DMS153 treated with DMSO at 0.1 percent for 48 hours (cell line): ENCODE measurements around the gene PILRA.
A peak's percentile ranks its signal among the peaks of the same experiment; 100 is the strongest.
"Not testable (repeated sequence)": the region's sequence is repeated elsewhere in the genome, so short reads cannot be mapped to it uniquely, and the experiment has no call there.

Experiments used
- DNase-seq: peaks from one replicate; lab custom pipeline; 2025; ENCODE audit not compliant: unreplicated experiment; lab: John Stamatoyannopoulos, UW

Gene PILRA

DNA sequence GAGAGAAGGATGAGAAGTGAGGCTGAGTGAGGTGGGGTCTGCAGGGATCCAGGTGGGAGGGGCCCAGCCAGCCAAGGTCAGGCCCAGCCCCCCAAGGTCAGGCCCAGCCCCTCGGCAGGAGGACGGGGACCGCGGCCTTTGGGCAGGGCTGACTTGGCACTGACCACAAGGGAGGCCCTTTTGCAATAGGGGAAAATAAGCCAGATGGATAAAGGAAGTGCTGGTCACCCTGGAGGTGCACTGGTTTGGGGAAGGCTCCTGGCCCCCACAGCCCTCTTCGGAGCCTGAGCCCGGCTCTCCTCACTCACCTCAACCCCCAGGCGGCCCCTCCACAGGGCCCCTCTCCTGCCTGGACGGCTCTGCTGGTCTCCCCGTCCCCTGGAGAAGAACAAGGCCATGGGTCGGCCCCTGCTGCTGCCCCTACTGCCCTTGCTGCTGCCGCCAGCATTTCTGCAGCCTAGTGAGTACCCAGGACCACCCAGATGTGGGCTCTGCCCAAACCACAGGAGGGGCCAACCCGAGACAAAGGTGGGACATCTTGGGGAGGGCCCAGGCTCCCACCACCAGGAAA is at the start of gene PILRA:
TSS of gene PILRA (plus strand) at position 227 of the 571 bp plus-strand sequence. CDS start at position 397, 170 bp downstream.
- no peak for DNase-seq

DNA sequence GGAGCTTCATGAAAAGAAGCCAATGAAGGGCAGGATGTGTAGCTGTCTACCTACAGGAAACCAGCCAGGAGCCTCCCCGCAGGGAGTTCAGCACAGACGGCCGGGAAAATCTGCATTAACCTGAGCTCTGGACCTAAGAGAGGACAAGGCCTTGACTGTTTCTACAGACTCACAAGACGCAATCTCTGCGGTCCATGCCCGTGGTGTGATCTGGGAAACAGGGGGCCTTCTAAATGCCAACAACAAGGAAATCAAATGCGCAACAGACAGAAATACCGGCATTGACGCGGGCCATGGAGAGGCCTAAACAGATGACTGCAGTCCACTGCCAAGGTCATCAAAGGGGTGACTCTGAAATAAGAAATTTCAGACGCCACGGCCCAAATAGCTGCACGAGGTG is 49.1 kb upstream of the PILRA start:
- DNase-seq = not testable (repeated sequence)

DNA sequence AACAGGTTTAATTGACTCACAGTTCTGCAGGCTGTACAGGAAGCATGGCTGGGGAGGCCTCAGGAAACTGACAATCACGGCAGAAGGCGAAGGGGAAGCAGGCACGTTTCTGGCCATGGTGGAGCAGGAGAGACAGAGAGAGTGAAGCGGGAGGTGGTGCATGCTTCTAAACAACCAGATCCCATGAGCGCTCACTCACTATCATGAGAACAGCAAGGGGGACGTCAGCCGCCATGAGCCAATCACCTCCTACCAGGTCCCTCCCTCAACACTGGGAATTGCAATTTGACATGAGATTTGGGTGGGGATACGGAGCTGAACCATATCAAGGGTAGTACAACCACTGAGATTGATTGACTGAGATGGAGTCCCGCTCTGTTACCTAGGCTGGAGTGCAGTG is 47.6 kb upstream of the PILRA start:
- not testable (repeated sequence) for DNase-seq

DNA sequence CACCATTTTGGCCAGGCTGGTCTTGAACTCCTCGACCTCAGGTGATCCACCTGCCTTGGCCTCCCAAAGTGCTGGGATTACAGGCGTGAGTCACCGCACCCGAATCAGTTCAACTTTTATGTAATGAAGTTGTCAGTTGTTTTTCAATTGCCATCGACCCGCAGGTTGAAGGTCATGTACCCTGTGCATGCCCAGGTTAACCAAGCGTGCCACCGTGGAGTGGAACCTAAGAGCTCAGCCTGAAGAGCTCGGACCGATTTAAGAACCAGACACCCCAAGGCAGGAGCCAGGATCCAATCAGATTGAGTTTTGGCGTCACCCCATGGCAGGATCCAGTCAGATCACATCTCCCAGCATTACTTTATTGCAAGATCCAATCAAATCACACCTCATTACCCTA is 46.4 kb upstream of the PILRA start:
- not testable (repeated sequence) for DNase-seq

- peak; percentile 96 for DNase-seq
These were observed 37.5 kb upstream of the PILRA start for GRCh38 chr7:100335566-100336466.

GRCh38 chr7:100338083-100338696 is 35.1 kb upstream of the PILRA start:
- not testable (repeated sequence) for DNase-seq

DNA sequence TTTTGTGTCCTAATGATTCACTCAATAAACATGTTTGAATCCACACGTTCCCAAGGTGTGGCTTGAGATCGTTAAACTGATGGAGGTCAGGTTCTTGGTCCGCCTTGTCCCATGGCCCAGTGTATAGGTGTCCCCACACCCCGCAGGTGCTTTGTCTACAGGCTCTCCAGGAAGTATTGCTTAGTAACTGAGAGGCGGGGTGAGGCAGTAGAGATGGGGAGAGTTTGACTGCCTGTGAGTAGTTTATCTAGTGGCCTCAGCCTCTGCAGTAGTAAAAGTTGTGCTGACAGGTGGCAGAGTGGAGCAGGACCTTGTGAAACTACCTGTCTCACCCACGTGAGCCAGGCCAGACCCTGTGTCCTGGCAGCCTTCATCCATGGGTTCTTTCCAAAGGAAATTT is 32.0 kb upstream of the PILRA start:
- DNase-seq = not testable (repeated sequence)

DNA sequence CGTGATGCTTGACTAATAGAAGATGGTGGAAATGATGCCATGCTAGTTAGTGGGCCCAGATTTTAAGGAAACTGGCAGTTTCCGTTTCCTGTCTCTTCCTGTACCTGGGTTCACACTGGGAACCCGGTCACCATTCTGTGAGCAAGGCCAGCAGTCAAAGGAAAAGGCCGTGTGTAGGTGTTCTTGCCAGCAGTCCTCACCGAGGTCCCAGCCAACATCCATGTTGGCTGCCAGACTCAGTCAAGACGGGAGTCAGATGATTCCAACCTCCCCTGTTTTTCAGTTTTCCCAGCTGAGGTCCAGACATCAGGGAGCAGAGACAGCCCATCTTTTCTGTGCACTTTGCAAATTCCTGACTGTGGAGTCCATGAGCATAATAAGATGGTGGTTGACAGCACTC is 30.5 kb upstream of the PILRA start:
- no peak for DNase-seq

GRCh38 chr7:100344124-100344559 is 29.1 kb upstream of the PILRA start:
- DNase-seq = not testable (repeated sequence)

GRCh38 chr7:100344560-100345287 is 28.6 kb upstream of the PILRA start:
- DNase-seq = not testable (repeated sequence)

DNA sequence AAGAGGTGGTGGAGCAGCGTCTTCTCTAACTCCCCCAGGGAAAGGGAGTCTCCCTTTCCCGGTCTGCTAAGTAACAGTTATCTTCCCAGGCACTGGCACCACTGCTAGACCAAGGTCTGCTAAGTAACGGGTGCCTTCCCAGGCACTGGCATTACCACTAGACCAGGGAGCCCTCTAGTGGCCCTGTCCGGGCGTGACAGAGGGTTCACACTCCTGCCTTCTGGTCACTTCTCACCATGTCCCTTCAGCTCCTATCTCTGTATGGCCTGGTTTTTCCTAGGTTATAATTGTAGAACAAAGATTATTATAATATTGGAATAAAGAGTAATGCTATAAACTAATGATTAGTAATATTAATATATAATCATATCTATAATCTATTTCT is 28.0 kb upstream of the PILRA start:
- DNase-seq = peak; percentile 21

DNA sequence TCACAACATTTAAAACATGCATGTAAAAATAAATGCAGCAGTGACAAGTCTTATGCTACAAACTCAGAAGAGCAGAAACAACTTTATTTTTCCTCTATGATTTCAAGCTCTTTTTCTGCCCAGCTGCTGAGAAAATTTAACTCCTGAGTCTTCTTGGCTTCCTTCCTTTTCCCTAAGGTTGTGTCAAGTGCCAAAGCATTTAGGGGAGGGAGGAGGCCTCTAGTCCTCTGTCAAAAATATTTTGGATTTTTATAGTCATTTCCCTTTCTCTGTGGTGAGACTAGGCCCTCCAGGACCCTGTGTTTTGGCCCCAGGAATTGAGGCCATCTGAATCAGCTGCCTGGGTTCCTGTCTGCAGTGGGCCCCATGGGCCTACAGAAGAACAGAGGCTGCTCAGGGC is 26.4 kb upstream of the PILRA start:
- DNase-seq = no peak

DNA sequence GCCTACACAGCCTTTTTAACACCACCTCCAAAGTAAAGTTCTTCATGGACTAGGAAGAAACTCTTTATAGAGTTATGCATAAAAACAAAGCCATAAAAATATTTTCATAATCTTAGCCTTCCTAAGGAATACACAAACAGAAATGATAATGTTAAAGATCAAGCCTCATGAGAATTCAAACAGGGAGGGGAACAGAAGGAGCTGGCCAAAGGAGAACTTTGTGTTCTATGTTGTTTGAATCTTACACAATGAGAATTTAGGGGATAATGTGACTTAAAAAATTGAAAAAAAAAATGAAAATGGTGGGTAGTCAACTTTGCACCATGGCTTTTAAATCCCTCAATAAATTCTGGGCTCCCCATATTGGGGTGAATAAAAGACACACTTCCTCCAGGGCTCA is 24.5 kb upstream of the PILRA start:
- DNase-seq = no peak

DNA sequence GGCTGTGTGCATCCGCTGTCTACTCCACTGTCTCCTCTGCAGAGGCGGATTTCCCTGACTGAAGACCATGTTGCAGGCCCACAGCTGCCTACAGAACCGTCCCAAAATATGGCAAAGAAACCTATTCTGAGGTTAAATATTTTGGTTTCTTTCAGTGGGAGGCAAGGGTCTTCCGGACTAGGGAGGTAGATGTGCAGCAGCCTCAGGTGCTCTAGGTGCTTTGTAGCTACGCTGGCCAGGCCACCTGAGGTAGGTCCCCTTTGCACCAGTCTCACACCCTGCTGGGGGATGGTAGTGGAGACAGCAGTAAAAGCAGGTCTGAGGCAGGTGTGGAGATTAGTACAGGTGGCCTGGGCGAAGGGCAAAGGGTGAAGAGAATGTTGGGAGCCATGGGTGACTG is 23.5 kb upstream of the PILRA start:
- DNase-seq = no peak

GRCh38 chr7:100351657-100352058 is 21.6 kb upstream of the PILRA start:
- DNase-seq = no peak

- not testable (repeated sequence) for DNase-seq
These were observed 21.0 kb upstream of the PILRA start for GRCh38 chr7:100352230-100352781.

DNA sequence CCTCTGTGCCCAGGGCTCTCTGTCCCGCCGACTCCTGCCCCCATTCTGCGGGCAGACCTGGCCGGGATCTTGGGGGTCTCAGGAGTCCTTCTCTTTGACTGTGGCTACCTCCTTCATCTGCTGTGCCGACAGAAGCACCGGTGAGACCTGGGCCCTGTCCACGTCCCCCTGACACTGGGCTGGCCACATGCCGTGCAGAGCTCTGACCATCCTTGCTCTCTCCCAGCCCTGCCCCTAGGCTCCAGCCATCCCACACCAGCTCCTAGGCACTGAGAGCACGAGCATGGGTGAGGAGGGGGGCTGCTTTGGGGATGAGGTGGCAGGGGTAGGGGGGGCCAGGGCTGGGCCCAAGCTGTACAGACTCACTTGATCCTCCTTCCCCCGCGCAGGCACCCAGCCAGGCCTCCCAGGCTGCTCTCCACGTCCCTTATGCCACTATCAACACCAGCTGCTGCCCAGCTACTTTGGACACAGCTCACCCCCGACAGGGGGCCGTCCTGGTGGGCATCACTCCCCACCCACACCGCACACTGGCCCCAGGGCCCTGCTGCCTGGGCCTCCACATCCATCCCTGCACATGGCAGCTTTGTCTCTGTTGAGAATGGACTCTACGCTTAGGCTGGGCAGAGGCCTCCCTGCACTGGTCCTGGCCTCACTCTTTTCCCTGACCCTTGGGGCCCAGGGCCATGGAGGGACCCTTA is 20.2 kb upstream of the PILRA start:
- DNase-seq = no peak

DNA sequence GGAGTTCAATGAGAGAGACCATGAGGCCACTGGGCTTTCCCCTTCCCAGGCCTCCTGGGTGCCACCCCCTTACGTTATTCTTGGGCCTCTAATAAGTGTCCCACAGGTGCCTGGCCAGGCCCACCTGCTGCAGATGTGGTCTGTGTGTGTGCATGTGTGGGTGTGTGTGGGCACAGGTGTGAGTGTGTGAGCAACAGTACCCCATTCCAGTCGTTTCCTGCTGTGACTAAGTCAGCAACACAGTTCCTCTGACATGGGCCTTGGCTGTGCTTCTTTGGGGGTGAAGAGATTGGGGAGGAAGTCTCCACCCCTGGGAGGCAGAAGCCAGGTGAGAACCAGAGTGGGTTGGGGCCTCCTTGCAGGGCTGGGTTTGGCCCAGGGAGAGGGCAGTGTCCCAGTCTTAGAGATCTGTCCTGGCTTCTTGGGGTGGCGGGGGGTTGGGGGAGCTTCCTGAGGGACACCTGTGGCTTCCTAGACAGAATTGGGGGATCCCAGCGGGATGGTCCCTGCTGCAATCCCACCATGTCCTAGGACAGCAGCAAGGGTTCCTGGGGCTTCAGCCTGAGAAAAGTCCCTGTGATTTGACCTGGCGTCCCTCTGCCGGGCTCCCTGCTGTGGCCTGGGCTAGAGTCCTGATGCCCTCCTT is 19.5 kb upstream of the PILRA start:
- no peak for DNase-seq

DNA sequence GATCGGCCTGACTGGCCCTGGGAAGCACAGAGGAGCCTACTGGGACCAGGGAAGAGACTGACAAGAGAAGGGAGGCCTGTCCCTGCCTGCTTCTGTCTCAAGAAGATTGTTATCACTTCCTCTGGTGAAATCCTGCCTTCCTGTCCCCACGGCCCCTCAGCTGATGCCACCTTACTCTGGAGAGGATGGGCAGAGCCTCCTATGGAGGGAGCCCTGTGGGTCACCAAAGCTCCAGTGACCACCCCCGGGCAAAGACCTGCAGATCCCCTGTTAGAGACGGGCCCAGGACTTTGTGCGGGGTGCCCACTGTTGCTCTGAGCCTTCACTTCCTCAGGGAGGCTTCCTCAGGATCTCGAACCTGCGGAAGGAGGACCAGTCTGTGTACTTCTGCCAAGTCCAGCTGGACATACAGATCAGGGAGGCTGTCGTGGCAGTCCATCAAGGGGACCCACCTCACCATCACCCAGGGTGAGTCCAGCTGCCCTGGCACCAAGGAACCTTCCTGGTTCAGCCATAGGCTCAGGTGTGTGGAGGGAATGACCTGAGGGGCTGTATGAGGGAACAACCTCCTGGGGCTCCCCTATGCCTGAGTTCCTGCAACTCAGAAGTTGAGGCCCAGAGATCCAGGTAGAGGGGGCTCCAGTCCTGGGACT is 16.7 kb upstream of the PILRA start:
- no peak for DNase-seq
